HL-60 (cell line): ENCODE measurements around the gene SERPINB1.
A peak's percentile ranks its signal among the peaks of the same experiment; 100 is the strongest.
"Not testable (repeated sequence)": the region's sequence is repeated elsewhere in the genome, so short reads cannot be mapped to it uniquely, and the experiment has no call there.

Experiments used
- DNase-seq, 2 experiments: peaks; one replicate each; pipeline ENCODE4 v3.0.0-alpha.2; 2010 to 2020; ENCODE audit warnings: low read depth in 1 of 2, low spot score in 1 of 2
- H3K27ac ChIP-seq: fragments of 250-450 bp; sonication (Bioruptor Pico); replicated peaks from 2 replicates; pipeline ENCODE4 v1.5.1; 2020; ENCODE audit warnings: mild to moderate bottlenecking, moderate library complexity
- H3K27me3 ChIP-seq: fragments of 250-450 bp; sonication (Bioruptor Pico); 2 replicates; pipeline ENCODE4 v1.5.1; 2021; ENCODE audit warnings: mild to moderate bottlenecking, moderate library complexity; ENCODE audit not compliant: insufficient read depth, poor library complexity, severe bottlenecking
- H3K4me3 ChIP-seq: replicated peaks from 2 replicates; pipeline ENCODE4 v1.5.1; 2011; ENCODE audit warnings: mild to moderate bottlenecking, control low read depth, low read length; ENCODE audit not compliant: insufficient read depth
- CTCF ChIP-seq: IDR thresholded peaks from one replicate; pipeline ENCODE4 v1.5.1; 2011; ENCODE audit warnings: low read length, control low read depth, inconsistent platforms; ENCODE audit not compliant: insufficient read depth
- GABPA ChIP-seq: IDR thresholded peaks from 2 replicates; pipeline ENCODE4 v1.6.1; 2012; ENCODE audit warnings: low read depth
- POLR2AphosphoS5 ChIP-seq: IDR thresholded peaks from 2 replicates; pipeline ENCODE4 v1.6.1; 2012; ENCODE audit warnings: low read depth
- REST ChIP-seq: IDR thresholded peaks from 2 replicates; pipeline ENCODE4 v1.6.1; 2012; ENCODE audit warnings: low read depth; ENCODE audit not compliant: insufficient replicate concordance
- SPI1 ChIP-seq: IDR thresholded peaks from 2 replicates; pipeline ENCODE4 v1.6.1; 2012; ENCODE audit warnings: low read depth, mild to moderate bottlenecking, borderline replicate concordance

The SERPINB1 gene

GRCh38 chr6:2804516-2804915 lies 37.1 kb downstream of the SERPINB1 start:
- Histone ChIP-seq H3K27ac (peak overlapping the region; percentile 29; the same call in 1 of the 2 replicates), H3K4me3 (no peak overlapping the region), H3K27me3 (no peaks in the 10 kb centered on the region)
- DNase-seq: peak in 1 of 2 experiments; percentile 24
- TF ChIP-seq REST (no peak), CTCF (no peak)

GRCh38 chr6:2803731-2804429 lies 37.8 kb downstream of the SERPINB1 start:
- H3K4me3 ChIP-seq: no peak overlapping the region
- TF ChIP-seq REST: no peak
- no peak for TF ChIP-seq GABPA
- no peak for TF ChIP-seq SPI1
- TF ChIP-seq CTCF: no peak
- TF ChIP-seq POLR2AphosphoS5: no peak
- no peak for DNase-seq
- H3K27me3 ChIP-seq: no peaks in the 10 kb centered on the region
- peak overlapping the region; percentile 29; the same call in 1 of the 2 replicates for H3K27ac ChIP-seq

GRCh38 chr6:2802521-2803060 lies 39.1 kb downstream of the SERPINB1 start:
- DNase-seq: no peak
- Histone ChIP-seq H3K4me3 (no peak overlapping the region), H3K27me3 (no peaks in the 10 kb centered on the region), H3K27ac (no peak overlapping the region)
- no peak for TF ChIP-seq CTCF
- no peak for TF ChIP-seq SPI1
- TF ChIP-seq GABPA: no peak
- TF ChIP-seq POLR2AphosphoS5: no peak
- no peak for TF ChIP-seq REST

GRCh38 chr6:2801687-2802086 lies 40.0 kb downstream of the SERPINB1 start:
- H3K4me3 ChIP-seq, H3K27me3 ChIP-seq, DNase-seq, H3K27ac ChIP-seq: not testable (repeated sequence)
